ENCODE data around the gene FASTKD3.

FASTKD3 gene

DNA sequence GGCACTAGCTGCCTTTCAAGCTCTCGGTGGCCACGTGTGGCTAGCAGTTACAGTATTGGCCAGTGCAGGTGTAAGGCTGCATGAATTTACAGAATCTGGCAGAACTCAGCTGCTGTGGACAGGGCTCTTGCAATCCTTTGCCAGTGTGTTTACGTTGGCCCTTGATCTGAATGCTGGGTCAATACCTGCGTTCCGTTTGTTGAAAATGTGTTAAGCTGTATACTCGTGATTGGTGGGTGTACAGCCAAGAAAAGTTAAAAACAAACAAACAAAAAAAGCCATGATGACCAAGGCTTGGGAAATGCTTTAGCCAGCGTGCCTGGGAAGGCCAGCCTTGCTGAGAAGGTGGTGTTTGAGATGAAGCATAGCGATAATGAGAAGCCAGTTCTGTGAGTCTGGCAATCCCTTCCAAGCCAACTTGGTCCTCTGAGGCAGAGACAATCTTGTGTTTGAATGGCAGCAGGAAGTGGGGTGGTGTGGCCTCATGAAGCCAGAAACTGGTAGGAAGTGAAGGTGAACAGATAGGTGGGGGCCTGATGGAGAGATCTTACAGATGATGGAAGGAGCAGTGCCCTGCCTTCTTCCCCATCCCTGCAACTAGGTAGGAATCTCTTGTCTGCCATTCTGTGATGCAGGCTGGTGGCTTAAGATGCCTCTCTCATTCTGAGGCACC lies 17.1 kb downstream of the FASTKD3 start:
- Histone ChIP-seq H3K36me3 (ENCODE audit: control insufficient read depth, insufficient read depth, low read length) (no peaks in the 10 kb centered on the region), H3K9me3 (ENCODE audit: control insufficient read depth, low read length) (no peaks in the 10 kb centered on the region), H3K4me1 (ENCODE audit: control insufficient read depth, insufficient read depth, low read length, poor library complexity, severe bottlenecking) (peaks cover 11% of the 10 kb centered on the region), H3K4me3 (ENCODE audit: insufficient read depth, low read depth, low read length, poor library complexity, severe bottlenecking) (no peak overlapping the region), H3K27ac (ENCODE audit: insufficient read depth, low read length, poor library complexity, severe bottlenecking) (no peak overlapping the region), H3K27me3 (replicated peaks; ENCODE audit: control insufficient read depth, insufficient read depth, low read length, poor library complexity, severe bottlenecking) (peaks cover 5% of the 10 kb centered on the region)
- no peak for DNase-seq

DNA sequence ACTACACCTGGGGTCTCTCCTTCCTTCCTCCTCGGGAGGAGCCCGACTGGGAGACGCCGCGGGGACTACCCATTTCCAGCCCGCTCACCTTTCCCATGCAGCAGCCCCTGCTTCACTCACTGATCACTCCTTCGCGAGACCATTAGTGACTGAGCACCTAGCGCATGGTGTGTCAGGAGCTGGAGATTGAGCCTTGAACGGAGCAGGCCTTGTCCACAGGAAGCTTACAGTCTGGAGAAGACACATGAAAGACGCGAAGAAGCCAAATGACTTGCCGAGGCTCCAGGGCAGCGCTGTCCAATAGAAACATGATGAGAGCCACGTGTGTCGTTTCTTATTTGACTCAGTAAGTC lies 17.6 kb downstream of the FASTKD3 start:
- no peak for DNase-seq
- H3K9me3 ChIP-seq (ENCODE audit: control insufficient read depth, low read length) = no peaks in the 10 kb centered on the region
- peaks cover 5% of the 10 kb centered on the region for H3K27me3 ChIP-seq (replicated peaks; ENCODE audit: control insufficient read depth, insufficient read depth, low read length, poor library complexity, severe bottlenecking)
- peak overlapping the region; percentile 37 for H3K4me3 ChIP-seq (ENCODE audit: insufficient read depth, low read depth, low read length, poor library complexity, severe bottlenecking)
- H3K4me1 ChIP-seq (ENCODE audit: control insufficient read depth, insufficient read depth, low read length, poor library complexity, severe bottlenecking) = peaks cover 11% of the 10 kb centered on the region
- no peaks in the 10 kb centered on the region for H3K36me3 ChIP-seq (ENCODE audit: control insufficient read depth, insufficient read depth, low read length)
- H3K27ac ChIP-seq (ENCODE audit: insufficient read depth, low read length, poor library complexity, severe bottlenecking) = no peak overlapping the region

DNA sequence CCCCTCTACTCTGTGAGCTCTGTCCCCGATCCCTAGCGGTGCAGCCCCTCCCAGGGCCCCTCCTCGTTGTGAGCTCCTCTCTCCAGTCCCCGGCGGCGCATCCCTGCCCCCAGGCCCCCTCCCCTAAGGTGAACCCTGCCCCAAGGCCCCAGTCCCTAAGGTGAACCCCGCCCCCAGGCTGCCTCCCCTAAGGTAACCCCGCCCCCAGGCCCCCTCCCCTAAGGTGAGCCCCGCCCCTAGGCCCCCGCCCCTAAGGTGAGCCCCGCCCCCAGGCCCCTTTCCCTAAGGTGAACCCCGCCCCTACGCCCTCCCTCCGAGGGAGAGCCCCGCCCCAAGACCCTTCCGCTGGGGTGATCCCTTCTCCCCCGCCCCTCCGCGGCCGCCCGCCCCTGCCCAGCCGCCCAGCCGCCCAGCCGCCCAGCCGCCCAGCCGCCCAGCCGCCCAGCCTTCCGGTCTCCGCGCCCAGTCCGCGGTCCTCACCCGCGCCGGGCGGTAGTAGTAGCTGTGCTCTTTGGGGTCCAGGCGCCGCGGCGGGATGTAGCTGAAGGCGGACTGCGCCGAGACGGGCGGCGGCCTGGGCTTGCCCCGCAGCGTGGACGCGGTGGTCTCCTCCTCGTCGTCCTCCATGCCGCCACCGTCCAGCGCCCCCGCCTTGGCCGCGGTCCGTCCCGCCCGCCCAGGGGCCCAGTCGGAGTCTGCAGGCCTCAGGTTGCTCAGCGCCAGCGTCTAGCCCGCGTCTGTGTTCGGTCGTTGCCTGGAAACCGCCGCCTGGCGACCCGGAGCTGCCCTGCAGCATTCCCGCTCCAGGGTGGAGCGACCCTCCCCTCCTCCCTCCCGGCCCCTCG lies 18.2 kb downstream of the FASTKD3 start, which contains the start of gene CFAP90:
Gene CFAP90 (minus strand): TSS at position 739 of the 845 bp plus-strand sequence. CDS start 112 bp downstream, at position 627.
- no peaks in the 10 kb centered on the region for H3K36me3 ChIP-seq (ENCODE audit: control insufficient read depth, insufficient read depth, low read length)
- H3K4me1 ChIP-seq (ENCODE audit: control insufficient read depth, insufficient read depth, low read length, poor library complexity, severe bottlenecking) = peaks cover 11% of the 10 kb centered on the region
- no peak within 1 kb of the TSS for H3K27ac ChIP-seq (ENCODE audit: insufficient read depth, low read length, poor library complexity, severe bottlenecking)
- peak within 1 kb of the TSS; percentile 59 for H3K4me3 ChIP-seq (ENCODE audit: insufficient read depth, low read depth, low read length, poor library complexity, severe bottlenecking)
- H3K27me3 ChIP-seq (replicated peaks; ENCODE audit: control insufficient read depth, insufficient read depth, low read length, poor library complexity, severe bottlenecking) = peaks cover 5% of the 10 kb centered on the region
- peak; percentile 19 to 34 (median 22) for DNase-seq
- H3K9me3 ChIP-seq (ENCODE audit: control insufficient read depth, low read length) = no peaks in the 10 kb centered on the region

DNA sequence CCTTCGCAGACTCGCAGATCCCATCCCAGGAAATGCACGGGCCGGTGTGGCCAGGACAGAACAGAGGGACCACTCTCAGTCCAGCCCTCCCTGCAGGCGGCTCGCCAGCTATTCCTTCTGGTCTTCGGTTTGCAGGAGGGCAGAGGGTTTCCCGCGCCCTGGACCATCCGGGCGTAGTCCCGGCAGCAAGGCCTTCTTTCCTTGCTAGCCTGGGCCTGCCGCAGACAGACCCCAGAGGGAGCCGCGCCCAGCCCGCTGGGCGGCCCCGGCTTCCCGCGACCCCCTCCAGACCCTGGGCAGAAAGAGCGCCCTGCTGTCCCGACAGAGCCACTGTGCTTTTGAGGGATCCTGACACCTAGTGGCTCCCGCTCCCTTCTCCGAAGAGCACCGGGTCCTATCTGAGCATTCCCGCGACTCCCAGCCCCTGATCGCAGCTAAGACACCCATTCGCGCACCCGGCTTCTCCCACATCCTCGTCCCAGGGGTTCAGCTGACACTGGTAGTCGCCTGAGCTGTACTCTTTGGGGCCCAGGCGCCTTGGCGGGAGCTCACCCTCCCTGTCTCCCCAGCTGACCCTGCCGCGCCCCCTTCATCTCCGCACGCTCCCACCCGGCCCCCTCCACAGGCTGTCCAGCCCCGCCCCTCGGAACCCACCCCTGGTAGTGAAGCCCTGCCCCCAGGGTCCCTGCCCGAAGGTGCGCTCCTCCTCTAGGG lies 19.0 kb downstream of the FASTKD3 start:
- DNase-seq = no peak
- H3K4me1 ChIP-seq (ENCODE audit: control insufficient read depth, insufficient read depth, low read length, poor library complexity, severe bottlenecking) = peaks cover 11% of the 10 kb centered on the region
- no peaks in the 10 kb centered on the region for H3K36me3 ChIP-seq (ENCODE audit: control insufficient read depth, insufficient read depth, low read length)
- H3K27me3 ChIP-seq (replicated peaks; ENCODE audit: control insufficient read depth, insufficient read depth, low read length, poor library complexity, severe bottlenecking) = peaks cover 5% of the 10 kb centered on the region
- no peaks in the 10 kb centered on the region for H3K9me3 ChIP-seq (ENCODE audit: control insufficient read depth, low read length)
- no peak overlapping the region for H3K27ac ChIP-seq (ENCODE audit: insufficient read depth, low read length, poor library complexity, severe bottlenecking)
- H3K4me3 ChIP-seq (ENCODE audit: insufficient read depth, low read depth, low read length, poor library complexity, severe bottlenecking) = peak overlapping the region; percentile 59

DNA sequence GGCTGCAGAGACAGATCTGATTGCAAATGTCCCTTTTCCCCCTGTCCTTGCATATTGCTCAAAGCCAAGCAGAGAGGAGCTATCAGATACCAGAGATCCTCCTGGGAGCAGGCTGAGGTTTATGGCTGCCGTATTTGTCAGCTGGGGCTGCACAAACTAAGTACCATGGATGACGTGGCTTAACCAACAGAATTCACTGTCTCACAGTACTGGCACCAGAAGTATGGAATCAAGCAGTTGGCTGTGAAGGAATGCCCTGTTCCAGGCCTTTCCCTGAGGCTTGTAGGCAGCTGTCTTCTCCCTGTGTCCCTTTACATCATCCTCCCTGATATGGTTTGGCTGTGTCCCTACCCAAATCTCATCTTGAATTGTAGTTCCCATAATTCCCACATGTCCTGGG lies 20.5 kb downstream of the FASTKD3 start:
- no peaks in the 10 kb centered on the region for H3K9me3 ChIP-seq (ENCODE audit: control insufficient read depth, low read length)
- peaks cover 11% of the 10 kb centered on the region for H3K4me1 ChIP-seq (ENCODE audit: control insufficient read depth, insufficient read depth, low read length, poor library complexity, severe bottlenecking)
- H3K36me3 ChIP-seq (ENCODE audit: control insufficient read depth, insufficient read depth, low read length) = no peaks in the 10 kb centered on the region
- no peak overlapping the region for H3K4me3 ChIP-seq (ENCODE audit: insufficient read depth, low read depth, low read length, poor library complexity, severe bottlenecking)
- H3K27ac ChIP-seq (ENCODE audit: insufficient read depth, low read length, poor library complexity, severe bottlenecking) = no peak overlapping the region
- DNase-seq = no peak
- peaks cover 5% of the 10 kb centered on the region for H3K27me3 ChIP-seq (replicated peaks; ENCODE audit: control insufficient read depth, insufficient read depth, low read length, poor library complexity, severe bottlenecking)

DNA sequence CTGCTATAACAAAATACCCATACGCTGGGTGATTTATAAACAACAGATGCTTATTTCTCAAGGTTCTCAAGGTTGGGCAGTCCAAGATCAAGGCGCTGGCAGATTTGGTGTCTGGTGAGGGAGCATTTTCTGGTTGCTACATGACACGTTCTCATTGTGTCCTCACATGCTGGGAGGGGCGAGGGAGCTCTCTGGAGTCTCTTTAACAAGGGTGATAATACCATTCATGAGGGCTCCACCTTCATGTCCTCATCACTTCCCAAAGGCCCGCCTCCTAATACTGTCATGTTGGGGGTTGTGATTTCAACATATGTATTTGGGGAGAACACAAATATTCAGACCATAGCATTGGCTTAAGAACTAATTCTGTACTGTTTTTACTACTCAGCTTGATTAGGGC lies 22.5 kb downstream of the FASTKD3 start:
- peaks cover 9% of the 10 kb centered on the region for H3K4me1 ChIP-seq (ENCODE audit: control insufficient read depth, insufficient read depth, low read length, poor library complexity, severe bottlenecking)
- H3K27me3 ChIP-seq (replicated peaks; ENCODE audit: control insufficient read depth, insufficient read depth, low read length, poor library complexity, severe bottlenecking) = peaks cover 5% of the 10 kb centered on the region

DNA sequence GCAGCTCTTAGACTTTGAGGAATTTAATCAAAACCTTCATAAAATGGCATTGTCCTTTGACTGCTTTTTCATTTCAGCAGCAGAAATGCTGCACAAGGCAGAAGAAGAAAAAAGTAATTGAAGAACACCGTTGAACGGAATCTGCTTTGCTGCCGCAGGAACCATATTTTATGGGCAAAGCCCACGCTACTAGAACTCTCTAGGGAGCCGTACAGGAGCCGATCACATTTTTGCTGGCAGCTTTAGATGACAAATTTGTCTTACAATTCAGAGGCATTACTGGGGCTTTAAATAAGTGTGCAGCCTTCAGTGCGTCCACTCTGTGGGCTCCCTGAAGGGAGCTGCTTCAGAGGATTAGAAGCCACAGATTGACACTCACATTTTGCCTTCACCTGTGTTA lies 23.3 kb downstream of the FASTKD3 start:
- no peak overlapping the region for H3K27ac ChIP-seq (ENCODE audit: insufficient read depth, low read length, poor library complexity, severe bottlenecking)
- no peaks in the 10 kb centered on the region for H3K36me3 ChIP-seq (ENCODE audit: control insufficient read depth, insufficient read depth, low read length)
- DNase-seq = no peak
- peaks cover 9% of the 10 kb centered on the region for H3K4me1 ChIP-seq (ENCODE audit: control insufficient read depth, insufficient read depth, low read length, poor library complexity, severe bottlenecking)
- peaks cover 5% of the 10 kb centered on the region for H3K27me3 ChIP-seq (replicated peaks; ENCODE audit: control insufficient read depth, insufficient read depth, low read length, poor library complexity, severe bottlenecking)
- no peak overlapping the region for H3K4me3 ChIP-seq (ENCODE audit: insufficient read depth, low read depth, low read length, poor library complexity, severe bottlenecking)
- no peaks in the 10 kb centered on the region for H3K9me3 ChIP-seq (ENCODE audit: control insufficient read depth, low read length)

More for the DNA sequence above, 22.5 kb downstream of the FASTKD3 start:
- Histone ChIP-seq H3K9me3 (ENCODE audit: control insufficient read depth, low read length) (no peaks in the 10 kb centered on the region), H3K36me3 (ENCODE audit: control insufficient read depth, insufficient read depth, low read length) (no peaks in the 10 kb centered on the region), H3K27ac (ENCODE audit: insufficient read depth, low read length, poor library complexity, severe bottlenecking) (no peak overlapping the region), H3K4me3 (ENCODE audit: insufficient read depth, low read depth, low read length, poor library complexity, severe bottlenecking) (no peak overlapping the region)
- DNase-seq = no peak

DNA sequence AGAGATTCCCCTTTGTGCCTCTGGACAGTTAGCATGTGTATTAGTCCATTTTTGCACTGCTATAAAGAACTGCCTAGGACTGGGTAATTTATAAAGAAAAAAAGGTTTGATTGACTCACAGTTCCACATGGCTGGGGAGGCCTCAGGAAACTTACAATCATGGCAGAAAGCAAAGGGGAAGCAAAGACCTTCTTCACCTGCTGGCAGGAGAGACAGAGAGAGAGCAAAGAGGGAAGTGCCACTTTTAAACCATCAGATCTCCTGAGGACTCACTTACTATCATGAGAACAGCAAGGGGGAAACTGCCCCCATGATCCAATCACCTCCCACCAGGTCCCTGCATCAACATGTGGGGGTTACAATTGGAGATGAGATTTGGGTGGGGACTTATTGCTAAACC lies 23.9 kb downstream of the FASTKD3 start:
- no peak for DNase-seq
- no peaks in the 10 kb centered on the region for H3K36me3 ChIP-seq (ENCODE audit: control insufficient read depth, insufficient read depth, low read length)
- no peak overlapping the region for H3K27ac ChIP-seq (ENCODE audit: insufficient read depth, low read length, poor library complexity, severe bottlenecking)
- H3K9me3 ChIP-seq (ENCODE audit: control insufficient read depth, low read length) = no peaks in the 10 kb centered on the region
- H3K4me3 ChIP-seq (ENCODE audit: insufficient read depth, low read depth, low read length, poor library complexity, severe bottlenecking) = no peak overlapping the region
- H3K4me1 ChIP-seq (ENCODE audit: control insufficient read depth, insufficient read depth, low read length, poor library complexity, severe bottlenecking) = peaks cover 6% of the 10 kb centered on the region
- peaks cover 5% of the 10 kb centered on the region for H3K27me3 ChIP-seq (replicated peaks; ENCODE audit: control insufficient read depth, insufficient read depth, low read length, poor library complexity, severe bottlenecking)

DNA sequence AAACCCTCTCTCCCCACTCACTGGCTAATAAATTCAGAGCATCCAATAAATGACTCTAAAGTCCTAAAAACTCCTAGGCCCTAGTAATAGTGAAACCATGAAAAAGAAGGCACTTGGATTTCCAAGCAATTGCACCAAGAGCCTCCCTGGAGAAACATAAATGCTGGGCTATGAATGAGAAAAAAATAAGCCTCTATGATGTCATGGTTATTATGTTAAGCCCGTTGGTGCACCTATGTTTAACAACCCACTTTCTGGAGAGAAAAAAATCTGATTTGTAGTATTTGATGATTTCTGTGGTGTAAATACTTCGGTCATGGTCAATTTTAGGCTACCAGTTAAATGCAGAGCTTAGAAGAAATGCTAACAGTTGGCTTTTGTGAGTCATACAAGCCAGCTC lies 26.3 kb downstream of the FASTKD3 start:
- no peak overlapping the region for H3K27ac ChIP-seq (ENCODE audit: insufficient read depth, low read length, poor library complexity, severe bottlenecking)
- H3K9me3 ChIP-seq (ENCODE audit: control insufficient read depth, low read length) = no peaks in the 10 kb centered on the region
- DNase-seq = no peak
- H3K4me1 ChIP-seq (ENCODE audit: control insufficient read depth, insufficient read depth, low read length, poor library complexity, severe bottlenecking) = no peaks in the 10 kb centered on the region
- no peak overlapping the region for H3K4me3 ChIP-seq (ENCODE audit: insufficient read depth, low read depth, low read length, poor library complexity, severe bottlenecking)
- no peaks in the 10 kb centered on the region for H3K27me3 ChIP-seq (replicated peaks; ENCODE audit: control insufficient read depth, insufficient read depth, low read length, poor library complexity, severe bottlenecking)
- H3K36me3 ChIP-seq (ENCODE audit: control insufficient read depth, insufficient read depth, low read length) = no peaks in the 10 kb centered on the region

DNA sequence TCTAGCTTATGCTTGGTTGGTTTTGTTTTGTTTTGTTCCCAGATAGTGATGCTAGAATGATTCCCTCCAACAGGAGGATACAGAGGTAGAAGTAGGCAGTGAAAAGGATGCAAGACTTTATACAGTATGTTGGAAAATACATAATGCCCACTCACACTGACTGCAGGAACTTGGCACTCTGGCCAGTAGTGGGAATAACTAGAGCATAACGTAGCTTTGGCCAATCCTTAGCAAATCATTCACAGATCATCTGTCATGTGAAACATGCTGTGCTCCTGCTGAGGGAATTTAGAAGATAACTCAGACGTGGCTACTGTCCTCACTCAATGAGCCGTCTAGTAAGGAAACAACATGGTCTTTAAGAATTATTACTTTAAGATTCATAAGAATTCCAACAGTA lies 31.4 kb downstream of the FASTKD3 start:
- Histone ChIP-seq H3K4me1 (ENCODE audit: control insufficient read depth, insufficient read depth, low read length, poor library complexity, severe bottlenecking) (no peaks in the 10 kb centered on the region), H3K9me3 (ENCODE audit: control insufficient read depth, low read length) (no peaks in the 10 kb centered on the region), H3K27ac (ENCODE audit: insufficient read depth, low read length, poor library complexity, severe bottlenecking) (no peak overlapping the region), H3K36me3 (ENCODE audit: control insufficient read depth, insufficient read depth, low read length) (no peaks in the 10 kb centered on the region), H3K27me3 (replicated peaks; ENCODE audit: control insufficient read depth, insufficient read depth, low read length, poor library complexity, severe bottlenecking) (no peaks in the 10 kb centered on the region), H3K4me3 (ENCODE audit: insufficient read depth, low read depth, low read length, poor library complexity, severe bottlenecking) (no peak overlapping the region)
- DNase-seq = no peak

Data from effector memory CD4-positive, alpha-beta T cell (primary cell).